ENCODE measurements around the gene PELO.

Gene PELO

GRCh38 chr5:52825826-52826225, 38.1 kb downstream of the PELO start:
- CTCF ChIA-PET = no interaction called here

GRCh38 chr5:52827815-52828214, 40.1 kb downstream of the PELO start:
- ChIA-PET POLR2A (no interaction called here), CTCF (no interaction called here)
- TF ChIP-seq FOXA1 (IDR thresholded peaks at IDR 0.05) (no peak), FOXM1 (IDR thresholded peaks at IDR 0.05; ENCODE audit: borderline replicate concordance) (no peak), ZNF384 (IDR thresholded peaks at IDR 0.05) (no peak), ARNT (IDR thresholded peaks at IDR 0.05) (no peak), BHLHE40 (IDR thresholded peaks at IDR 0.05; ENCODE audit: borderline replicate concordance) (no peak), L3MBTL2 (conservative IDR thresholded peaks at IDR 0.05) (no peak), NFRKB (IDR thresholded peaks at IDR 0.05) (no peak), ELF4 (IDR thresholded peaks at IDR 0.05) (no peak), FOXK2 (IDR thresholded peaks at IDR 0.05) (no peak), PKNOX1 (IDR thresholded peaks at IDR 0.05) (no peak), CTBP1 (IDR thresholded peaks at IDR 0.05; ENCODE audit: borderline replicate concordance) (no peak), TARDBP (IDR thresholded peaks at IDR 0.05) (no peak), LEF1 (IDR thresholded peaks at IDR 0.05; ENCODE audit: borderline replicate concordance) (no peak), SUZ12 (IDR thresholded peaks at IDR 0.05) (no peak), SP1 (IDR thresholded peaks at IDR 0.05) (no peak), HDGF (IDR thresholded peaks at IDR 0.05; ENCODE audit: borderline replicate concordance) (no peak)
- DNase-seq (ENCODE audit: extremely low spot score) = no peak

More at GRCh38 chr5:52825826-52826225, 38.1 kb downstream of the PELO start:
- DNase-seq (ENCODE audit: extremely low spot score) = no peak
- POLR2A ChIA-PET = no interaction called here
- TF ChIP-seq CTBP1 (IDR thresholded peaks at IDR 0.05; ENCODE audit: borderline replicate concordance) (no peak), FOXA1 (IDR thresholded peaks at IDR 0.05) (no peak), L3MBTL2 (conservative IDR thresholded peaks at IDR 0.05) (no peak), FOXM1 (IDR thresholded peaks at IDR 0.05; ENCODE audit: borderline replicate concordance) (no peak), BHLHE40 (IDR thresholded peaks at IDR 0.05; ENCODE audit: borderline replicate concordance) (no peak), TARDBP (IDR thresholded peaks at IDR 0.05) (no peak), LEF1 (IDR thresholded peaks at IDR 0.05; ENCODE audit: borderline replicate concordance) (no peak), SUZ12 (IDR thresholded peaks at IDR 0.05) (no peak), SP1 (IDR thresholded peaks at IDR 0.05) (no peak), HDGF (IDR thresholded peaks at IDR 0.05; ENCODE audit: borderline replicate concordance) (no peak), ARNT (IDR thresholded peaks at IDR 0.05) (no peak), NFRKB (IDR thresholded peaks at IDR 0.05) (no peak), ELF4 (IDR thresholded peaks at IDR 0.05) (no peak)

GRCh38 chr5:52829664-52830063, 41.9 kb downstream of the PELO start:
- ChIA-PET CTCF (no interaction called here), POLR2A (no interaction called here)
- DNase-seq (ENCODE audit: extremely low spot score) = no peak
- TF ChIP-seq NFRKB (IDR thresholded peaks at IDR 0.05) (no peak), TARDBP (IDR thresholded peaks at IDR 0.05) (no peak), ARNT (IDR thresholded peaks at IDR 0.05) (no peak), FOXA1 (IDR thresholded peaks at IDR 0.05) (no peak), FOXM1 (IDR thresholded peaks at IDR 0.05; ENCODE audit: borderline replicate concordance) (no peak), LEF1 (IDR thresholded peaks at IDR 0.05; ENCODE audit: borderline replicate concordance) (no peak), PKNOX1 (IDR thresholded peaks at IDR 0.05) (no peak), SP1 (IDR thresholded peaks at IDR 0.05) (no peak), HDGF (IDR thresholded peaks at IDR 0.05; ENCODE audit: borderline replicate concordance) (no peak), ELF4 (IDR thresholded peaks at IDR 0.05) (no peak), BHLHE40 (IDR thresholded peaks at IDR 0.05; ENCODE audit: borderline replicate concordance) (no peak), ZNF384 (IDR thresholded peaks at IDR 0.05) (no peak), CTBP1 (IDR thresholded peaks at IDR 0.05; ENCODE audit: borderline replicate concordance) (no peak), FOXK2 (IDR thresholded peaks at IDR 0.05) (no peak), L3MBTL2 (conservative IDR thresholded peaks at IDR 0.05) (no peak), SUZ12 (IDR thresholded peaks at IDR 0.05) (no peak)

GRCh38 chr5:52830650-52831049, 42.9 kb downstream of the PELO start:
- no peak for DNase-seq (ENCODE audit: extremely low spot score)
- TF ChIP-seq TARDBP (IDR thresholded peaks at IDR 0.05) (no peak), SUZ12 (IDR thresholded peaks at IDR 0.05) (no peak), ZNF384 (IDR thresholded peaks at IDR 0.05) (no peak), LEF1 (IDR thresholded peaks at IDR 0.05; ENCODE audit: borderline replicate concordance) (no peak), PKNOX1 (IDR thresholded peaks at IDR 0.05) (no peak), ELF4 (IDR thresholded peaks at IDR 0.05) (no peak), NFRKB (IDR thresholded peaks at IDR 0.05) (no peak), FOXM1 (IDR thresholded peaks at IDR 0.05; ENCODE audit: borderline replicate concordance) (no peak), FOXA1 (IDR thresholded peaks at IDR 0.05) (no peak), HDGF (IDR thresholded peaks at IDR 0.05; ENCODE audit: borderline replicate concordance) (no peak), FOXK2 (IDR thresholded peaks at IDR 0.05) (no peak), BHLHE40 (IDR thresholded peaks at IDR 0.05; ENCODE audit: borderline replicate concordance) (no peak), L3MBTL2 (conservative IDR thresholded peaks at IDR 0.05) (no peak), ARNT (IDR thresholded peaks at IDR 0.05) (no peak)

GRCh38 chr5:52831786-52832511, 44.2 kb downstream of the PELO start:
- no peak for DNase-seq (ENCODE audit: extremely low spot score)
- CTCF ChIA-PET = interaction anchor here (0.8 kb wide), 1 partner anchor 22 kb away, joined by 3 read pairs; no protein-coding TSS in a partner anchor
- POLR2A ChIA-PET = interaction anchor here (1.1 kb wide), 1 partner anchor 32 kb away, joined by 4 read pairs; no protein-coding TSS in a partner anchor
- TF ChIP-seq LEF1 (IDR thresholded peaks at IDR 0.05; ENCODE audit: borderline replicate concordance) = no peak
- TF ChIP-seq TARDBP (IDR thresholded peaks at IDR 0.05) = no peak
- TF ChIP-seq SUZ12 (IDR thresholded peaks at IDR 0.05) = no peak
- no peak for TF ChIP-seq BHLHE40 (IDR thresholded peaks at IDR 0.05; ENCODE audit: borderline replicate concordance)
- no peak for TF ChIP-seq PKNOX1 (IDR thresholded peaks at IDR 0.05)
- no peak for TF ChIP-seq NFRKB (IDR thresholded peaks at IDR 0.05)
- no peak for TF ChIP-seq FOXA1 (IDR thresholded peaks at IDR 0.05)
- TF ChIP-seq ZNF384 (IDR thresholded peaks at IDR 0.05) = no peak
- no peak for TF ChIP-seq FOXK2 (IDR thresholded peaks at IDR 0.05)
- no peak for TF ChIP-seq L3MBTL2 (conservative IDR thresholded peaks at IDR 0.05)

More at GRCh38 chr5:52830650-52831049, 42.9 kb downstream of the PELO start:
- CTCF ChIA-PET = no interaction called here
- POLR2A ChIA-PET = no interaction called here

All from HEK293T (cell line).